CD4-positive, alpha-beta T cell treated with Interleukin-6 at 100 ng/mL for 8 hours (primary cell): ENCODE data around the gene INTS1.
A peak's percentile ranks its signal among the peaks of the same experiment; 100 is the strongest.

Source experiments
- DNase-seq: peaks from one replicate; pipeline ENCODE4 v3.0.0-alpha.2; 2020; ENCODE audit warnings: mixed read lengths, low spot score

INTS1 gene, protein sequence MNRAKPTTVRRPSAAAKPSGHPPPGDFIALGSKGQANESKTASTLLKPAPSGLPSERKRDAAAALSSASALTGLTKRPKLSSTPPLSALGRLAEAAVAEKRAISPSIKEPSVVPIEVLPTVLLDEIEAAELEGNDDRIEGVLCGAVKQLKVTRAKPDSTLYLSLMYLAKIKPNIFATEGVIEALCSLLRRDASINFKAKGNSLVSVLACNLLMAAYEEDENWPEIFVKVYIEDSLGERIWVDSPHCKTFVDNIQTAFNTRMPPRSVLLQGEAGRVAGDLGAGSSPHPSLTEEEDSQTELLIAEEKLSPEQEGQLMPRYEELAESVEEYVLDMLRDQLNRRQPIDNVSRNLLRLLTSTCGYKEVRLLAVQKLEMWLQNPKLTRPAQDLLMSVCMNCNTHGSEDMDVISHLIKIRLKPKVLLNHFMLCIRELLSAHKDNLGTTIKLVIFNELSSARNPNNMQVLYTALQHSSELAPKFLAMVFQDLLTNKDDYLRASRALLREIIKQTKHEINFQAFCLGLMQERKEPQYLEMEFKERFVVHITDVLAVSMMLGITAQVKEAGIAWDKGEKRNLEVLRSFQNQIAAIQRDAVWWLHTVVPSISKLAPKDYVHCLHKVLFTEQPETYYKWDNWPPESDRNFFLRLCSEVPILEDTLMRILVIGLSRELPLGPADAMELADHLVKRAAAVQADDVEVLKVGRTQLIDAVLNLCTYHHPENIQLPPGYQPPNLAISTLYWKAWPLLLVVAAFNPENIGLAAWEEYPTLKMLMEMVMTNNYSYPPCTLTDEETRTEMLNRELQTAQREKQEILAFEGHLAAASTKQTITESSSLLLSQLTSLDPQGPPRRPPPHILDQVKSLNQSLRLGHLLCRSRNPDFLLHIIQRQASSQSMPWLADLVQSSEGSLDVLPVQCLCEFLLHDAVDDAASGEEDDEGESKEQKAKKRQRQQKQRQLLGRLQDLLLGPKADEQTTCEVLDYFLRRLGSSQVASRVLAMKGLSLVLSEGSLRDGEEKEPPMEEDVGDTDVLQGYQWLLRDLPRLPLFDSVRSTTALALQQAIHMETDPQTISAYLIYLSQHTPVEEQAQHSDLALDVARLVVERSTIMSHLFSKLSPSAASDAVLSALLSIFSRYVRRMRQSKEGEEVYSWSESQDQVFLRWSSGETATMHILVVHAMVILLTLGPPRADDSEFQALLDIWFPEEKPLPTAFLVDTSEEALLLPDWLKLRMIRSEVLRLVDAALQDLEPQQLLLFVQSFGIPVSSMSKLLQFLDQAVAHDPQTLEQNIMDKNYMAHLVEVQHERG (N-terminal part only)

DNA sequence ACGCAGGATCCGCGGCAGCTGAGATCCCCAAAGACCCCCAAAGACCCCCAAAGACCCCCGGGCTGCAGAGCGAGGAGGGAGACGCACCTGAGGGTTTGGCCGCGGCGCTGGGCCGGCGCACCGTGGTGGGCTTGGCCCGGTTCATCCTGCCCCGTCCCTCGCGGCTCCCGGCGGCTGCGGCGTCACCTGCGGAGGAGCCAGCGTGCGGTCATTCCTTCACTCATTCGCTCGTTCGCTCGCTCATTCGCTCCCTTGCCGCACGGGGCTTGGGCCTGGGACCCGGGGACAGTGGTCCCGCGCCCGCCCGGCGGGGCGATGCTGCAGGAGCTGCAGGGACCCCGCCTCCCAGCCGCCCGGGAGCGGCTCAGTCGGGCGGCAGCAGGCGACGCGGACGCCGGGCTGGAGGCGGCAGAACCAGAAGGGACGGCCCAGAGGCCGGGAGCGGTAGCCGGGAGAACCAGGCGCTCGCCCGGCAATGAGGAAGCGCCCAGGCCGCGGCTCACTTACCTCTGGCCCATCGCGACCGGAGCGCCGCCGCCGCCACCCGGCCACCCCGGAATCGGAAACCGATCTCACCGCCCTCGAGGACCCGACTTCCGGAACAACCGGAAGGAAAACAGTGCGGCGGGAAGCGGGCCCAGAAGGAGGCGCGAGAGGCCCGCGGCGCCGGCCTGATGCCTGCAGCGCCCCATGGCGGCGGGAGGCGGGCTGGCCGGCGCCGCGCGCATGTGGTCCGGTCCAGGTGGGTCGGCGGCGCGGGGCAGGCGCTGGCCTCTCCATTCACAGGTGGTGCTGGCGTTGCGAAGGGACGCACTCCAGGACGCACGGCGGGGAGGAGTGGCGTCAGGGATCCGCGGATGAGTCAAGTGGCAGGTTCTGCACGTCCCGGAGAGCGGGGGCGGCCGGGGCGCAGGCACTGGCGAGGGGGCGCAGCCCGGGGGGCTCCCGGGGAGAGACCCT lies at the start of gene INTS1:
Gene INTS1 (minus strand): TSS at position 574 of the 960 bp plus-strand sequence. CDS start 429 bp downstream, at position 145.
- DNase-seq: peak; percentile 87

DNA sequence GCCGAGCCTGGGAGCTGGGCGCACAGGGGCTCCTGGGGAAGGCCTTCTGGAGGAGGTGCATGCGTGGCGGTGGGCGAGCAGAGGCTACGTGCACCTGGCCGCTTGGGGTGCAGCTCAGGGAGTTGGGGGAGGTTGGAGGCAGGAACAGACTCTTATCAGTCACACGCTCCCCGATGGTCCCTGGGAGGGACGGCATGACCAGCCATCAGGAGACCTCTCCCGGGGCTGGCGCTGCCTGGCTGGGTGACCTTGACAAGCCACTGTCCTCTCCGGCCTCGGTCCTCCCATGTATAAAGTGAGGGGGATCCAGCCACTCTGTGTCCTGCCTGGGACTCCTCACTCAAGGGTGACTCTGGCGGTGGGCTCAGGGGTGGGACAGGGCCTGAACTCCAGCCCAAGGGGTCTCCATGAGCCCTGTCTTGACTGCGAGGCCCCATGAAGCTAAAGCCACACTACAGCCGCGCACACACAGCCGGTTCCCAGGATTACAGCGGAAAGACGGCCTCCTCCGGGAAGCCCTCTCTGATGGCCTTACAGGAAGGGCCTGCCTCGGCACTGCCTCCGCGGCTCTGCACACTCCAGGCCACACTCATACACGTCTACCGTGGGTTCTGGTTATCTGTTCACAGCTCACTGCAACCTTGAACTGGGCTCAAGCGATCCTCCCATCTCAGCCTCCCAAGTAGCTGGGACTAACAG lies 49.5 kb upstream of the INTS1 start:
- DNase-seq: no peak

DNA sequence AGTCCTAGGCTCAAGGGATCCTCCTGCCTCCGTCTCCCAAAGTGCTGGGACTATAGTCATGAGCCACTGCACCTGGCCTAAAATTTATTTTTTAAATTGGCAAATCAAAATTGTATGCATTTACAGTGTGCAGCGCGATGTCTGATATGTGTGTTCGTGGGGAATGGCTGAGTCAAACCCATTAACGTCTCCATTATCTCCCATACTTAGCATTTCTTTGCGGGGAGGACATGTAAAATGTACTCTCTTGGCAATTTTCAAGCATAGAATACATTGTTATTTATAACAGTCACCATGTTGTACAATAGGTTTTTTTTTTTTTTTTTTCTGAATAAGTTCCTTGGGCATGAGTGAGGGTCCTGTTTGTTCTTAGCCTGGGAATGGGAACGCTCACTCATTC lies 48.0 kb upstream of the INTS1 start:
- no peak for DNase-seq

DNA sequence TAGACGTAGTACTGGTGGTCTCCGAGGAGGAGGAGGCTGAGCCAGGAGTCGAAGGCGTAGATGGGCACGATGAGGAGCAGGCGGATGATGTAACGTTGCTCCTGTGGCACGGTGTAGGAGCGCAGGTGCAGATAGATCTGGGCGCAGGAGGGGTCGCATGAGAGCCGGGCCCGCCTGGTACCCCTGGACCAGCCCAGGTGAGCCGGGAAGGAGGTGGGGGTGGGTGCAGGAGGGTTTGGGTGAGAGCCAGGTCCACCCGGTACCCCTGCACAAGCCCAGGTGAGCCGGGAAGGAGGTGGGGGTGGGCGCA lies 46.6 kb upstream of the INTS1 start:
- no peak for DNase-seq

DNA sequence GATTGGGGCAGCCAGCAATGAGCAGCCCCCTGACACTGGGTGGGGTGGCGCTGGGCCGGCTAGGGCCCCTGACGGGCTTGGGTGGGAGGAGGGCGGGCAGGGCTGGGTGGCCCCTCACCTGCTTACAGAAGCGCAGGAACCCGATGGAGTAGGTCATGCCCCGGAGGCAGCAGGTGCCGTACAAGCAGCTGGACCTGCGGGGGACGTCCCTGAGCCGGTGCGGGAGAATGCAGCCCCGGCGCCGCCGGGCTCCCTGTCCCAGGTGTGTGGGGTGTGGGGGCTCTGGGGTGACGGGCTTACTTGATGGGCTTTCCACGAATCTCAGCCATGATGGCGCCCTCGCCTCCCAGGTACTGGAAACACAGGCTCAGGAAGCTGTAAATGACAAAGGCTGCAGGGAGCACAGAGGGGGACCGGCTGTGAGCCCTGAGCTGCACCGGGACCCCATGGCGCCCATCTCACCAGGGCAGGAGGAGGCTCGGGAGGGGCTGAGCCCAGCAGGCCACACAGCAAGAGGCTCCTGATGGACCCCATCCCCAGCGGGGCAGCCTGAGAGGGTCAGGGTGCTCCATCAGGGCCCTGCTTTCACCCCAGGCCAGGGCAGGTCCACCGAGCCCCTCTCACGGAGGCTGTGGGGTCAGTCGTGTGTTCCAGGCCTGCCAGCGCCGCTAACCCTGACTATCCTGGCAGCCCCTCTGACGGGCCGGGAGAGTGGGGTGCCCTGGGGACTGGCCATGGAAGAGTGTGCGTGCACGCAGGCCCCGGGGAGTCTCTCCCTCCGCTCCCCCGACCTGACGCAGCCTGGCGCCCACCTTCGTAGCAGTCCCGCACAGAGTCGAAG lies 46.0 kb upstream of the INTS1 start:
- DNase-seq: no peak

DNA sequence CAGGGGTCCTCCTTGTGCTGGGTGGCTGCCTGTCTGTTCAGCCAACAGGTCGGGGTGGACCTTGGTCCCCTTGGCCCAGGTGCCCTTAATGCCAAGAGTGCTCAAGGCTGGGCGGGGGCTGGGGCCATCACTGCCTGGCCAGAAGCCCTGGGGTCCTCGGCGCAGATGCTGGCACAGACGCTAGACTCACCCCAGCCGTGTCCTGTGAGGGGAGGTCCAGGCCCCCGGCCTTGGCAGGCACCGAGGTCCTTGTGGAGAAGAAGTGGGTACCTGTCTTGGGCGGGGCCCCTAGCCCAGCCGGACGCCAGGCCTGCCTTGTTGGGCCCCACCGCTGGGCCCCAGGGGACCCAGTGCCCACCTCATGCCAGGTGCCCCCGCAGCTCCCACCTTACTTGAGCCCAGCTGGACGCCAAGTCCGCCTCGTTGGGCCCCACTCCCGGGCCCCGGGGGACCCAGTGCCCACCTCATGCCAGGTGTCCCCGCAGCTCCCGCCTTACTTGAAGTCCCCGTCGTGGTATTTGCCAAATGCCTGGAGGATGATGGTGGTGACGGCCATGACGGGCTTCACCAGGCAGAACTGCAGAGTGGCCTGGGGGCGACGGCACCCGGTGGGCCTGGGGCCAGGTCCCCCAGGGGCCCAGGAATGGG lies 45.3 kb upstream of the INTS1 start:
- no peak for DNase-seq

DNA sequence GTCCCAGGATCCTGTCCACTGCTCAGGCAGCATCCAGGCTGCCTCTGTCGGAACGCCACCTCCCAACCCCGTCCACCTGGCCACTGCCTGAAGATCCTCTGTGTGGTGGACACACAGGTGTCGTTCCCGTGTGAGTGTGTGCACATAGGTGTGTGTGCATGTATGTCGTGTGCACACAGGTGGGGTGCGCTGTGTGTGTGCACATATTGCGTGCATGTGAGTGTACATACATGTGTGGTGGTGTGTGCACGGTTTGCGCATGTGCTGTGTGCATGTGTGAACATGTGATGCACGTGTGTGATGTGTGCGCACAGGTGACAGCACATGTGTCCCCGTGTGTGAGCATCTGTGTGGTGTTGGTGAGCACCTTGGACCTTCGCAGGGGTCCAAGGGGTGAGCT lies 44.8 kb upstream of the INTS1 start:
- no peak for DNase-seq

DNA sequence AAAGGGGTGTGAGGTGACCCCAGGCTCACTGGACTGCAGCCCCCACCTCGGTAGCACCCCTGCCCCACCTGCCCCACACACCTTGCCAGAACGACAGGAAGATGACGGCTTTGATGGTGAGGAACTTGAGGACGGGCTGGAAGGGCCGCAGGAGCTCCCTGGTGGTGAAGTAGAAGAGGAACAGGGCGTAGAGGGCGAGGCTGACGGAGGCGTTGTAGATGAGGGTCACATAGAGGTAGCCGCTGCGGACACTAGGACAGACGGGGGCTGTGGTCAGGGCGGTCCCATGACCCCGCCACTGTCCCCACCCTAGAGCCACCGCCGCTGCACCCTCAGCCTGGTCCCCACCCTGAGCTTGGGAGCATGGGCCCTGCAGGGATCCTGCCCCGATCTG lies 44.2 kb upstream of the INTS1 start:
- no peak for DNase-seq

DNA sequence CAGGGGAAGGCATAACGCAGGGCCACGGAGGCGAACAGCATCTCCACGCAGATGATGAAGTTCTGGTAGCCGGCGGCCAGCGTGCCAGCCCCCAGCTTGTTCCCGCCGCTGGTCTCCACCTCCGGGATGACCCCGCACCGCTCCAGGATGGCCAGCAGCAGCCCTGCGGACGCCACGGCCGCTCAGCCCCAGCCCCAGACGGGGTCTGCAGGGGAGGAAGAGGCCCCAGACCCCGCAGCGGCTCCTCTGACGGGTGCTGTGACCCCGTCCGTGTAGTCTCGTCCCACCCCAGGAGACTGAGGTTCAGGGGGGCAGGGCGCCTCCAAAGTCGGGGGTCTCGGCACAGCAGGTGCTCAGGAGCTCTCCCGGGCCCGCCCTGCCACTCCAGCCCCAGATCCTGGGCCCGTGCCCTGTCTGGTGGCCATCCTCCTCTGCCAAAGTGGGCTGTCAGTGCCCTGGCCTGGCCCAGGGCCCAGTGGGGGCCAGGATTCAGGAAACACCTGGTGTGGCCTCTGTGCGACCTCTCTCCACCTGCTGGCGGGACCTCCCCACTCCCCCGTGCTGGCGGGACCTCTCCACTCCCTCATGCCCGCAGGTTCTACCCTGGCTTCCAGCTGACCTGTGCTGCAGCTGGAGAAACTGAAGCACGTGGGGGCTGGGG lies 43.7 kb upstream of the INTS1 start:
- DNase-seq: no peak

DNA sequence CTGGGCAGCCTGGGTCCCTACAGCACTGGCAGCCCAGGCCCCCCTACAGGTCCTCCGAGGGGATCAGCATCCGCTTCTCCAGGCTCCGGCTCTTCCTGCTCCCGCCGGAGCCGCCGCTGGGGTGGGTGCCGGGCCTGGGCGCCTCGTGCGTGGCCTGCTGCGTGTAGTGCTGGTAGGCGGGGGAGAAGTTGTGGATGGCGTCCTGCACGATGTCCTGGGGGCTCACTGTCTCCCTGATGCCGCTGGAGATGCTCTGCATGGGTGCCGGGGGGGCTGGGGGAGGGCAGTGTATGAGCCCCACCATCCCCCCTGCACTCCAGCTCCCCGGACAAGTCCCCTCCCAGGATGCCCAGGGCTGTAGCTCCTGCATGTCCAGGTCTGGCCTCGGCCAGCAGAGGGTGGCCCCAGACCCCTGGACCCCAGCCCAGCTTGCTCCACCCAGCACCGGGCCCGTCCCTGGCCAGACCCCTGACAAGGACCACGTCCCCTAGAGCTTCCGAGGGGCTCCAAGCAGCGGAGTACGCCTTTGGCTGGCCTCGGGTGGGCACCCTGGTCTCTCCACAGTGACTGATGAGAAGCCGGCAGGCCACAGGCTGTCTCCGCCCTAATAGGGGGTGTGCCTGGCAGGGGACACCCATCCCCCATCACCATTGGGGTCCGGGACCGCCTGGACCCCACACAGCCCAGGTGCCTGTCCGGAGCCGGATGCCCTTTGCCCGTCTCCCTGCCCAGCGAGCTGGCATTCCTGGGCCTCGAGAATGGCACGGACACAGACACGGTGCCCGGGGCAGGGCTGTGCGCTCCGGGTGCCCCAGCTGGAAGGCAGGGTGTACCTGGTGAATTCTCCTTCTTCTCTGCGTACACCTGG lies 43.0 kb upstream of the INTS1 start:
- no peak for DNase-seq

DNA sequence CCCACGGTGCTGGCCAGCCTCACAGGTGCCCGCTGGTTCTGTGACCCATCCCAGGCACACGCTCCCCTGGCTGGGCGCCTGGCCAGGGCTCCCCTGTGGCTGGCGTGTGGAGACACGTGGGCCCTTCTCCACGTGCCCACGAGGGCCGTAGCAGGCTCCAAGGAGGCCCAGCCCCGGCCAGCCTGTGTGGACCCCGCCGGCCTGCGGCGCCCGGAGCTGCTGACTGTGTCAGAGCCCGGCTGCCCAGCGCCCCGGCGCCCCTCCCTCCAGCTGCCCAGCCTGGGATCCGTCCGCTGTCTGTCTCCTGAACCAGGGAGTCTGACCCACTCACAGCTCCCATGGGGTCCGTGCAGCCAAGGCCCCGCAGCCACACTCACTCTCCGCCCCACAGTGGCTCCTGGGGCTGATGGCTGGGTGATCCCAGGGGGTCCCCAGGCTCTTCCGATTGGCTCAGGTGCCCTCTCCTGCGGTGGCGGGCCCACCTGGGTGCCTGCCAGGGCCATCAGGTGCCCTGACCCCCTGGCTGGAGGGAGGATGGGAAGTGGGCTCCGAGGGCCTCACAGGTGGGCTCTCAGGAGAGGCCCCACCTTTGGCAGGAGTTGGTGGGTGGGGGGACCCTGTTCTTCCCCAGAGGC lies 42.2 kb upstream of the INTS1 start:
- DNase-seq: no peak

DNA sequence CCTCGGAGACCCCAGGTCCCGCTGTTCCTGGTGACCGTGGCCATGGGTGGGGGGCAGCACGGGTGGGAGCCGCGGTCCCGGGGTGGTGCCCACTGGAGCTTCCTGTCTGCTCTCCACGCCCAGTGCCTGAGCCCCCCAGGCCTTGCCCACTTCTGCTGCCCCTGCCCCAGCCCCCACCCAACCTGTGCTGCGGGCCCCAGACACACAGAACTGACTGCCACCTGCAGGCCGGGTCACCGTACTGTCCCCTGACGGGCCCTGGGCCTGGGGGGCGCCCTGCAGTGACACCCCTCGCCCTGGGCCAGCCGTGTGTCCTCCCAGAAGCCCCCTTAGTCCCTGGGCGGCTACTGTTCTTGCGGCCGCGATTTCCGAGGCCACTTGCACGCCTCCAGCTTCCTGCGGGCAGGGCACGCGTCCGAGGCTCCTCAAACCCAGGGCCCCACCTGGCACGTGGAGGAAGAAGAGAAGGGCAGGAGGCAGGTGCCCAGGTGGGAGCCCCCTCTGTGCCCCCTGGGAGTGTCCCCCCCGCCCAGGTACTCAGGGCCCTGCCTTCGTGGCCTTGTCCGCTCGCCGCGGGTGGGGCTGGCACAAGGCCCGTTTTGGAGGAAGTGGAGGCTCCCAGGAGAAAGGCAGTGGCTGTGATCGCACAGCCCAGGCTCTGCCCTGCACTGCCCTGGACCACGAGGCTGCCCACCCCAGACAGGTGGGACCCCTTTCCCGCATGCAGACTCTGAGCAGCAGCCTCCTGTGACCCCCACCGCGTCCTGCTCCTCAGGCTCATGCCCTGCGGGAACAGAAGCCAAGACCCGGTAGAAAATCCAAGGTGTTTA lies 41.4 kb upstream of the INTS1 start:
- DNase-seq: no peak

DNA sequence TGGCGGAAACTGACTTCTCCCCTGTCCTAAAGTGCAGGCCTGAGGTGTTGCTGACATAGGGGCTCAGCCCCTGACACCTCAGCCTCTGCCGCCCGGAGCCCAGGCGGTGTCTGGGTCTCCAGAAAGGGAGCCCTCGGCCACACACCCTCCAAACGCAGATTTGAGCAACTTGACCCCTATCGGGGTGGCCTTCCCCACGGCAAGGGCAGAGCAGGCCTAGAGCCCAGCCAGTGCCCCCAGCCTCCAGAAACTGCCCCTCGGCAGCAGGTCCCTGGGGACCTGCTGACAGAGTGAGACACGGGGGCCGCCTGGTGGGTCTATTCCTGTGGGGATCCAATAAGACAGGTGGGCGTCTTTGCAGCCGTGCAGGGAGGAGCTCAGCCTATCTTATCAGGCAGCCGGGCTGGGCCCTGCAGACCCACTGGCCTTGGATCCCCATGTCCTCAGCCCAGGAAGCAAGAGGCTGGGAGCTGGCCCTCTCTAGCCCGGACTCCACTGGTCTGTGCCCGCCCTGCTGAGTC lies 40.8 kb upstream of the INTS1 start:
- no peak for DNase-seq

DNA sequence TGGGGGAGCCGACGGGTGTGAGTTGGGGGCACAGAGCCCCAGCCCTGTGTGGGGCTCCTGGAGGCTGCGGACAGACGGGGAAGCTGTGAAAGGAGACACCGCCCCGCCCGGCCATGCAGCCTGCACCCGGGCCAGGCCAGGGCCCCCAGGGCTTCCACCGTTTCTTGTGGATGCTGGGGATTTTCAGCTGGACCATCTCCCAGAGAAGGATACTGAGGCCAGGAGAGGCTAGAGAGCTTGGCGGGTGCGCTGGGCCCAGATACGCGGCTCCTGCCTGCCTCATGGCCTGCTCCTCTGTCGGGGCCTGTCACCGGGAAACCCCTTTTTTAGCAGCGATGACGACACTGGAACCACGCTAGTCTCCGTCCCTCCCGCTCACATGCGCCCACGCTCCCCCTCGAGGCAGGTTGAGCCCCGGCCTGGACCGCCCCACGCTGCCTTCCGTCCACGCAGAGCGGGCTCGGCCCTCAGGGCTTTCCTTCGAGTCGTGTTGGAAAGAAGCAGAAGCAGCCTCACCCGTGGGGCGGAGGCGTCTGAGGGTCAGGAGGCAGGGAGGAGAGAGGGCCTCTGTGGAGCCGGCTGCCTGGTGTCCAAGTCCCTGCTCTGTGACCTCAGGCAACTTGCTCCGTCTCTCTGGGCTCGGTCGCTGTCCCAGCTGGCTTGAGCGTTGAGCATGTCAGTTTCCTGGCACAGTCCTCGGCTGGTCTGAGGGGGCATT lies 40.1 kb upstream of the INTS1 start:
- DNase-seq: no peak

DNA sequence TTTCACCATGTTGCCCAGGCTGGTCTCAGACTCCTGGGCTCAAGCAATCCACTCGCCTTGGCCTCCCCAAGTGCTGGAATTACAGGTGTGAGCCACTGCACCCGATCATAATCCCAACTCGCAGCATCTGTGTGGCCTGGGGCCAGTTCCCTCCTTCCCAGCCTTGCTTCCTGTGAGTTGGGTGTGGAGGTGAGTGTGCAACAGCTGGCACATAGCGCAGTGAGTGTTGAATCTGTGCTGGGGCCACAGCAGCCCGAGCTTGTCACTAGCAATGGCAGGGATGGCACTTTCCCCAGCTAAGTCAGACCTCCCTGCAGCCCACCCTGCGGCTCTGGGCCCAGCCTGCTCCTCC lies 39.6 kb upstream of the INTS1 start:
- no peak for DNase-seq
